B cell (primary cell): ENCODE results near the gene HES2. TPM values are rescaled to one million over a fixed set of nuclear protein-coding genes. Genes with fewer than 3 reads are reported as not detected.

Source experiments
- ATAC-seq: fragments of 200-7000 bp; cut with Tn5 transposase; one replicate; pipeline ENCODE4 v1.10.0; 2021; ENCODE audit warnings: low read depth, mild to moderate bottlenecking, moderate number of reproducible peaks, moderate library complexity
- CTCF ChIA-PET: fragments of 350-600 bp; sonication (Branson Sonifier 250); formaldehyde crosslinking; loops from one replicate; lab custom pipeline; 2021; ENCODE audit warnings: antibody characterized with exemption, inconsistent platforms; lab: Charles Lee
- POLR2A ChIA-PET: fragments of 350-600 bp; sonication (Branson Sonifier 250); formaldehyde crosslinking; loops from one replicate; lab custom pipeline; 2021; ENCODE audit warnings: antibody characterized with exemption; lab: Charles Lee
- DNase-seq: peaks from one replicate; pipeline ENCODE4 v3.0.0; 2013
- H2AFZ ChIP-seq: 2 replicates; pipeline ENCODE4 v1.6.1; 2012; ENCODE audit warnings: mild to moderate bottlenecking, low read depth, low read length; ENCODE audit not compliant: insufficient read depth, poor library complexity, severe bottlenecking
- H3K27ac ChIP-seq, 2 donors: 1 replicate in 1 of 2; 2 replicates in 1 of 2; pipeline ENCODE4 v1.5.1; 2012 to 2013; ENCODE audit warnings: low read length in 2 of 2, mild to moderate bottlenecking in 2 of 2, moderate library complexity in 1 of 2
- H3K27me3 ChIP-seq, 4 experiments: fragments of 200-600 bp in 1 of 4; sonication (generic) in 1 of 4; replicated peaks in 1 of 4; 1 replicate in 2 of 4; 2 replicates in 2 of 4; pipeline versions ENCODE4 v1.6.1 to v1.7.0; 2013 to 2016; ENCODE audit warnings: low read length in 3 of 4, mild to moderate bottlenecking in 2 of 4, mixed read lengths in 1 of 4, moderate library complexity in 1 of 4; ENCODE audit not compliant: insufficient read depth in 4 of 4, control insufficient read depth in 3 of 4; ENCODE audit errors: control extremely low read depth in 1 of 4
- H3K36me3 ChIP-seq, 2 experiments: replicated peaks in 1 of 2; 1 replicate in 1 of 2; 2 replicates in 1 of 2; pipeline versions ENCODE4 v1.6.1 to v1.7.1; 2013; ENCODE audit warnings: low read length in 1 of 2; ENCODE audit not compliant: insufficient read depth in 2 of 2, control insufficient read depth in 1 of 2; ENCODE audit errors: control extremely low read depth in 1 of 2, extremely low read depth in 1 of 2
- H3K4me1 ChIP-seq, 2 donors: fragments of 200-600 bp in 1 of 2; sonication (generic) in 1 of 2; 1 replicate in 1 of 2; 2 replicates in 1 of 2; pipeline versions ENCODE4 v1.5.1 to v1.6.1; 2013 to 2017; ENCODE audit warnings: low read length in 2 of 2; ENCODE audit not compliant: control insufficient read depth in 2 of 2, insufficient read depth in 2 of 2
- H3K4me2 ChIP-seq: replicated peaks from 2 replicates; pipeline ENCODE3; 2012; ENCODE audit warnings: mild to moderate bottlenecking, low read depth, low read length; ENCODE audit not compliant: poor library complexity, severe bottlenecking
- H3K4me3 ChIP-seq, 5 experiments: fragments of 200-600 bp in 1 of 5; sonication (generic) in 1 of 5; 1 replicate in 3 of 5; 2 replicates in 2 of 5; pipeline versions ENCODE4 v1.5.1 to v1.7.0; 2011 to 2016; ENCODE audit warnings: low read length in 4 of 5, mild to moderate bottlenecking in 4 of 5, low read depth in 2 of 5, control low read depth in 1 of 5, moderate library complexity in 1 of 5; ENCODE audit not compliant: insufficient read depth in 1 of 5; ENCODE audit errors: control extremely low read depth in 1 of 5, extremely low read depth in 1 of 5
- H3K79me2 ChIP-seq: fragments of 200-600 bp; sonication (generic); one replicate; pipeline ENCODE4 v1.6.0; 2016; ENCODE audit warnings: low read length; ENCODE audit not compliant: control insufficient read depth, insufficient read depth
- H3K9ac ChIP-seq: fragments of 200-600 bp; sonication (generic); 2 replicates; pipeline ENCODE4 v1.6.1; 2017; ENCODE audit warnings: mild to moderate bottlenecking, low read length, moderate library complexity
- H3K9me3 ChIP-seq, 3 donors: one replicate each; pipeline versions ENCODE4 v1.6.1 to v1.7.1; 2013; ENCODE audit warnings: low read length in 2 of 3; ENCODE audit not compliant: control insufficient read depth in 2 of 3, insufficient read depth in 1 of 3; ENCODE audit errors: control extremely low read depth in 1 of 3
- H4K20me1 ChIP-seq: 2 replicates; pipeline ENCODE4 v1.6.0; 2012; ENCODE audit warnings: mild to moderate bottlenecking, low read length; ENCODE audit not compliant: insufficient read depth, control insufficient read depth, poor library complexity, severe bottlenecking
- H3K27ac Mint-ChIP-seq: one replicate; pipeline ENCODE4 v1.8.0; 2021; ENCODE audit warnings: mixed read lengths
- H3K27me3 Mint-ChIP-seq: one replicate; pipeline ENCODE4 v1.8.0; 2021; ENCODE audit warnings: mixed read lengths
- H3K4me1 Mint-ChIP-seq: one replicate; pipeline ENCODE4 v1.8.0; 2021; ENCODE audit warnings: mixed read lengths
- H3K4me3 Mint-ChIP-seq: one replicate; pipeline ENCODE4 v1.8.0; 2021; ENCODE audit warnings: mixed read lengths
- H3K9me3 Mint-ChIP-seq: one replicate; pipeline ENCODE4 v1.8.0; 2022; ENCODE audit warnings: mixed read lengths; ENCODE audit not compliant: insufficient read depth
- CTCF ChIP-seq: fragments of 200-600 bp; IDR thresholded peaks from one replicate; pipeline ENCODE4 v1.8.0; 2022; ENCODE audit warnings: antibody characterized with exemption, mild to moderate bottlenecking
- EZH2 ChIP-seq: IDR thresholded peaks from 2 replicates; pipeline ENCODE4 v1.6.1; 2012; ENCODE audit warnings: borderline replicate concordance, low read depth, mild to moderate bottlenecking, moderate library complexity, low read length; ENCODE audit not compliant: insufficient read depth, poor library complexity, severe bottlenecking
- WGBS: methylation state at CpG from one replicate; pipeline ENCODE4 v1.1.5; 2013; ENCODE audit warnings: missing lambda C conversion rate; ENCODE audit not compliant: insufficient coverage; 5-methylcytosine and 5-hydroxymethylcytosine counted together
- intact Hi-C: fragments of 100-400 bp; cut with micrococcal nuclease; formaldehyde crosslinking; loops from one replicate; pipeline ENCODE4 v1.10.0; 2022
- polyA plus RNA-seq: library from polyadenylated mRNA; depleted of rRNA; stranded (reverse); fragments of >200 nt; gene quantifications from 2 replicates; pipeline ENCODE4 v1.2.3, GENCODE V29; 2012
- total RNA-seq, 2 donors: library from RNA; stranded (reverse); fragments of 120-200 nt in 1 of 2; gene quantifications; 1 replicate in 1 of 2; 2 replicates in 1 of 2; pipeline versions ENCODE4 v1.2.3 to v1.2.4, GENCODE V29; 2013 to 2022

HES2 gene
- total and polyA plus RNA-seq, 2 donors (not counting 1 experiment from before 2014, with no cell fraction given): not detected

- POLR2A ChIA-PET: no interaction called here
- intact Hi-C loops: no loop called here
- H3K4me1 ChIP-seq: peaks cover 0 to 8% of the 10 kb centered on the region in 2 donors
- CTCF ChIA-PET: interaction anchor here (1.2 kb wide), 1 partner anchor 30 kb away, joined by 3 read pairs; no protein-coding TSS in a partner anchor
- Mint-ChIP-seq H3K27me3 (peaks cover 14% of the 10 kb centered on the region), H3K4me1 (peaks cover 3% of the 10 kb centered on the region), H3K4me3 (no peak overlapping the region), H3K27ac (no peak overlapping the region), H3K9me3 (no peaks in the 10 kb centered on the region)
- WGBS: 91% methylated on average over 7 of the region's 13 CpGs
- no peaks in the 10 kb centered on the region for H3K79me2 ChIP-seq
- H3K4me2 ChIP-seq: no peak overlapping the region
- no peak for TF ChIP-seq CTCF
- no peak overlapping the region for H2AFZ ChIP-seq
- ATAC-seq (no peak), DNase-seq (no peak)
- peaks cover 0 to 5% (median 0%) of the 10 kb centered on the region in 3 donors for H3K9me3 ChIP-seq
- H4K20me1 ChIP-seq: no peaks in the 10 kb centered on the region
- H3K27ac ChIP-seq: no peak overlapping the region
- no peak overlapping the region for H3K4me3 ChIP-seq
- H3K27me3 ChIP-seq: peaks cover 0 to 21% (median 8%) of the 10 kb centered on the region in 4 experiments
- no peaks in the 10 kb centered on the region for H3K36me3 ChIP-seq
- H3K9ac ChIP-seq: no peak overlapping the region
Observed at GRCh38 chr1:6468729-6469461, 49.2 kb upstream of the HES2 start.

DNA sequence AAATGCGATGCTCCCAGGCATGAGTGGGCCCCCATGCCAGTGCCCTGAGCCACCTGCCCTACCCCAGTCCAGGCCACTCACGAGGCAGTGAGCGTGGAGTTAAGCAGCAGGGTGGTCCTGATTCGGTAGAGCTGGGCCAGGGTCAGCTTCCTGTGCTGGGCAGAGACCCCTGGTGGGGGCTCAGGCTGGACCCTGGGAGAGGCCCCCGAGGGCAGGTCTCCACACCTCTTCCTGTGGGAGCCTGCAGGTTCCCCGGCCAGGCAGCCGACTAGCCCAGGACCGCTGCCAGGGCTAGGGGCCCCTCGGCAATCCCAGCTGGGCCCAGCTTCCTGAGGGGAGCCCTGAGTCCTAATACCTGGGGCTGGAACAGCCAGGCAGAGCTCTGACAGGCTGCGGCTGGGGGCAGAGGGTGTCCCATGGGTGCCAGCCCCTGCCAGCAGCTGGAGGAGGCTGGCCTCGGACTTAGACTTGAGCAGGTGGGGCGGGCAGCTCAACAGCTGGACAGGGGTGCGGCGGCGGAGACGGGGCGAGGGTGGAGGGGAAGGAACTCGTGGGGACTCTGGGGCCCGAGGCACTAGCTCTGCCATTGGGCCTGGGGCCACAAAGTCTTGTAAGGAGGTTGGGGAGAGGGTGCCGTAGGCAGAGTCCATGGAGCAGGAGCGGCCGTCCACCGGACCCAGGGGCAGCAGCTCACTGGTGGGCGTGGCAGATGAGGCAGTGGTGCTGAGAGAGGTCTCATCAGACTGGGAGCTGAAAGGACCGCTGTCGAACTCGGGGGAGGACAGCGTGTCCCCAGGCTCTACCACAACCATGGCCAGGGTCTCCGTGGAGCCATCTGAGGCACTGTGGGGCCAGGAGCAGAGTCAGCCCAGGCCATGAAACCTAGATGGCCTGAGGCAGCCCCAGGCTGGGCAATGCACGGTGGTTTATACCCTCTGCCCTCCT is 48.3 kb upstream of the HES2 start:
- H3K27ac ChIP-seq: no peak overlapping the region
- CTCF ChIA-PET: interaction anchor here (1.2 to 1.3 kb wide), 2 partner anchors 8 to 29 kb away, joined by 3 read pairs; no protein-coding TSS in a partner anchor
- DNase-seq: no peak
- Mint-ChIP-seq H3K9me3 (no peaks in the 10 kb centered on the region), H3K4me3 (no peak overlapping the region), H3K27ac (no peak overlapping the region), H3K4me1 (peaks cover 3% of the 10 kb centered on the region), H3K27me3 (peaks cover 19% of the 10 kb centered on the region)
- H3K4me3 ChIP-seq: no peak overlapping the region
- no peak for ATAC-seq
- no peak overlapping the region for H2AFZ ChIP-seq
- intact Hi-C loops: no loop called here
- peaks cover 0 to 23% (median 8%) of the 10 kb centered on the region in 4 experiments for H3K27me3 ChIP-seq
- peaks cover 0 to 5% (median 0%) of the 10 kb centered on the region in 3 donors for H3K9me3 ChIP-seq
- no peak overlapping the region for H3K9ac ChIP-seq
- H3K36me3 ChIP-seq: no peaks in the 10 kb centered on the region
- no peaks in the 10 kb centered on the region for H4K20me1 ChIP-seq
- POLR2A ChIA-PET: no interaction called here
- TF ChIP-seq CTCF (no peak), EZH2 (no peak)
- no peaks in the 10 kb centered on the region for H3K79me2 ChIP-seq
- H3K4me2 ChIP-seq: no peak overlapping the region
- WGBS: 92% methylated on average over 30 of the region's 30 CpGs
- H3K4me1 ChIP-seq: peaks cover 0 to 8% of the 10 kb centered on the region in 2 donors
